Measurements from ENCODE around the gene MPDZ.

DNA sequence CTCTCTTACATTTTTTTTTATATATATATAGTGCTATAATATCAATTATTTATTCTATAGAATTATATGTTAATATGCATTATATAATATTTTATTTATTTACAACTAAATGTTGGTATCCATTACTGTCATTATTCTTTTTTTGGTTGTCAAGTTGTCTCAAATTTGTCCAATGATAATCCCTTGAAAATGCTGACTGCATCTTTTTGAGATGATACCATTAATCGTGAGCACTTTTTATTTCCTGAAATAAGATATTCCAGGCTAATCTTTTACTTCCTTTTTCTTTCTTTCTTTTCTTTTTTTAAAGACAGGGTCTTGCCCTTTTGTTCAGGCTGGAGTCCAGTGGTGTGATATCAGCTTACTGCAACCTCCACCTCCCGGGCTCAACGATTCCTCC, 12.7 kb upstream of the MPDZ start:
- TF ChIP-seq POLR2A (IDR thresholded peaks at IDR 0.05; ENCODE audit: low read length), result no peak
- TF ChIP-seq GATA1 (IDR thresholded peaks at IDR 0.05; ENCODE audit: low read depth, low read length), result no peak

Data from erythroblast (primary cell).